NCI-H2029 treated with DMSO at 0.1 percent for 48 hours (cell line): Measurements from ENCODE around the gene XRCC1.
"Not testable (repeated sequence)": the region's sequence is repeated elsewhere in the genome, so short reads cannot be mapped to it uniquely, and the experiment has no call there.

Source experiments
- DNase-seq: peaks from one replicate; lab custom pipeline; 2025; lab: John Stamatoyannopoulos, UW

XRCC1 gene

GRCh38 chr19:43545981-43546380 lies 29.3 kb downstream of the XRCC1 start:
- DNase-seq, result no peak

- DNase-seq, result no peak
Observed at GRCh38 chr19:43545276-43545675, 30.1 kb downstream of the XRCC1 start.

- no peak for DNase-seq
Observed at GRCh38 chr19:43544077-43544476, 31.2 kb downstream of the XRCC1 start.

GRCh38 chr19:43541920-43542650 lies 33.2 kb downstream of the XRCC1 start:
- no peak for DNase-seq

- no peak for DNase-seq
Observed at GRCh38 chr19:43540381-43540780, 34.9 kb downstream of the XRCC1 start.

GRCh38 chr19:43538922-43539321 lies 36.4 kb downstream of the XRCC1 start:
- no peak for DNase-seq

- DNase-seq, result no peak
Observed at GRCh38 chr19:43534816-43535761, 40.2 kb downstream of the XRCC1 start.

GRCh38 chr19:43534305-43534815 lies 41.0 kb downstream of the XRCC1 start:
- DNase-seq, result no peak

- peak; percentile 92 for DNase-seq
Observed at GRCh38 chr19:43533546-43534304, 41.6 kb downstream of the XRCC1 start.

- peak; percentile 77 for DNase-seq
Observed at GRCh38 chr19:43532962-43533545, 42.3 kb downstream of the XRCC1 start, which contains the start of gene ZNF575. Gene ZNF575 (plus strand): TSS chr19:43533188. CDS start chr19:43534423, 1,235 bp downstream.

- DNase-seq, result peak; percentile 73
Observed at GRCh38 chr19:43532571-43532961, 42.8 kb downstream of the XRCC1 start.

GRCh38 chr19:43527860-43528622 lies 47.3 kb downstream of the XRCC1 start:
- peak; percentile 68 for DNase-seq

- peak; percentile 33 for DNase-seq
Observed at GRCh38 chr19:43526884-43527859, 48.2 kb downstream of the XRCC1 start, which contains the start of gene ETHE1. Gene ETHE1 (minus strand): TSS chr19:43527201. CDS start chr19:43527177, 24 bp downstream.

- no peak for DNase-seq
Observed at GRCh38 chr19:43525836-43526771, 49.2 kb downstream of the XRCC1 start.

GRCh38 chr19:43524922-43525835 lies 50.1 kb downstream of the XRCC1 start:
- DNase-seq, result no peak

GRCh38 chr19:43523696-43524095 lies 51.6 kb downstream of the XRCC1 start:
- not testable (repeated sequence) for DNase-seq

GRCh38 chr19:43522929-43523328 lies 52.4 kb downstream of the XRCC1 start:
- DNase-seq, result no peak
